GM12873 (cell line): ENCODE results near the gene CDH23.

Experiments used
- TF ChIP-seq, protein P1 (sequence below): IDR thresholded peaks from 2 replicates; pipeline ENCODE4 v1.5.1; 2012; ENCODE audit warnings: low read depth, mild to moderate bottlenecking, moderate library complexity, low read length, control low read depth; ENCODE audit not compliant: insufficient read depth; ENCODE audit errors: missing control alignments

The CDH23 gene

DNA sequence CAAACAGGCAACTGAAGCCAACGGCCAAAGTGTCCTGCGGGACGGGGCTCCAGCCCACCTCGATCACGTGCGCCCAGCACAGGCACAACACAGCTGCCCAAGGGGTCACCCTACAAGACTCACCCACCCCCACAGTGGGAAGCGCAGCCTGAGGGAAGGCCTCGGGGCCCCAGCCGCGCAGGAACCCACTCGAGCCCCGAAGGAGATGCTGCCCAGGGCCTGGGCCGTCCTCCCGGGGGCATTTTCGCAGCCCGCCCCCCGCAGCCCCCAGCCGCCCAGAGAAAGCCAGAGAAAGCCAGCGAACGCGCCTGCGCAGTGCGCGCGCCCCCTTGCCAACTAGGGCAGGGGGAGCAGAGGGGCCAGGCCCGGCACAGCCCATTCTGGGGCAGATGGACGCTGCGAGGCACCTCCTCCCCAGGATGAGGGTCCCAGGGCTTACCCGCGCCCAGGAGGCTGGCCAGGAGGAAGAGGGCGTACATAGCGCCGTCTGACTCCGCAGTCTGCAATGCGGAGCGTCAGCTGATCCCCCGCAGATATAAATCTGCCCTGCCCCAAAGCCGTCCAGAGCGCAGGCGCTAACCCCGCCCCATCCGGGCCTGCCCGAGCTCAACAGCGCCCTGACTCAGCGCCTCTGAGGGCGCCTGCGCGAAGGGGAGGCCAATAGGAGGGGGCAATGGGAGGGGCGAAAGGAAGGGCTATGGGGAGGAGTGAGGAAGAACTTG lies 454.2 kb downstream of the CDH23 start, which contains the start of gene PSAP:
TSS of gene PSAP (minus strand) at position 509 of the 722 bp plus-strand sequence. CDS start at position 479, 30 bp downstream.
- TF ChIP-seq, protein P1, sequence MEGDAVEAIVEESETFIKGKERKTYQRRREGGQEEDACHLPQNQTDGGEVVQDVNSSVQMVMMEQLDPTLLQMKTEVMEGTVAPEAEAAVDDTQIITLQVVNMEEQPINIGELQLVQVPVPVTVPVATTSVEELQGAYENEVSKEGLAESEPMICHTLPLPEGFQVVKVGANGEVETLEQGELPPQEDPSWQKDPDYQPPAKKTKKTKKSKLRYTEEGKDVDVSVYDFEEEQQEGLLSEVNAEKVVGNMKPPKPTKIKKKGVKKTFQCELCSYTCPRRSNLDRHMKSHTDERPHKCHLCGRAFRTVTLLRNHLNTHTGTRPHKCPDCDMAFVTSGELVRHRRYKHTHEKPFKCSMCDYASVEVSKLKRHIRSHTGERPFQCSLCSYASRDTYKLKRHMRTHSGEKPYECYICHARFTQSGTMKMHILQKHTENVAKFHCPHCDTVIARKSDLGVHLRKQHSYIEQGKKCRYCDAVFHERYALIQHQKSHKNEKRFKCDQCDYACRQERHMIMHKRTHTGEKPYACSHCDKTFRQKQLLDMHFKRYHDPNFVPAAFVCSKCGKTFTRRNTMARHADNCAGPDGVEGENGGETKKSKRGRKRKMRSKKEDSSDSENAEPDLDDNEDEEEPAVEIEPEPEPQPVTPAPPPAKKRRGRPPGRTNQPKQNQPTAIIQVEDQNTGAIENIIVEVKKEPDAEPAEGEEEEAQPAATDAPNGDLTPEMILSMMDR = no peak

DNA sequence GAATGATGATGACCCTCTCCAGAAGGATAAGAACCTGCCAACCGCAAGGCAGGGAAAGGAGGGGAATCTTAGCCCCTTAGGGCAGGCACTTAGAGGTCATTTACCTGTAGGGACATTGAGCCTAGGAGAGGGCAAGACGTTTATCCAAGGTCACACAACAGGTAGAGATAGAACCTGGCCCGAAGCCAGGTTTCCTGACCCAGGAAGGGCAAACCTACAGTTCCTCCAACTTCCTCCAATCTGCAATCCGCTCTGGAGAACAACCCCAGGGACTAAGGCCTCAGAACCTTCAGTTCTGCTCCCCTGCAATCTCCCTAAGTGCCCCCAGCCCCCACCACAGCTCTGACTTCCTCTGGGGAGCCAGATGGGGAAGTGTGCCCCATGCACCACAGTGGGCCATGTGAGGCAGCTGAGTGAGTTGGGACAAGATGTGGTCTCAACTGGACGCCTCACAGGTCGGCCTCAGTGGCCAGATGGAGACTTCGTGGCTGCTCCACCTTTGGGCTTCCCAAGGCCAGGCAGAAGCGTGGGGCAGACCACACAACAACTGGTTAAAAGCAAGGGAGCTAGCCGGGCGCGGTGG lies 455.7 kb downstream of the CDH23 start:
- TF ChIP-seq, protein P1 = no peak

DNA sequence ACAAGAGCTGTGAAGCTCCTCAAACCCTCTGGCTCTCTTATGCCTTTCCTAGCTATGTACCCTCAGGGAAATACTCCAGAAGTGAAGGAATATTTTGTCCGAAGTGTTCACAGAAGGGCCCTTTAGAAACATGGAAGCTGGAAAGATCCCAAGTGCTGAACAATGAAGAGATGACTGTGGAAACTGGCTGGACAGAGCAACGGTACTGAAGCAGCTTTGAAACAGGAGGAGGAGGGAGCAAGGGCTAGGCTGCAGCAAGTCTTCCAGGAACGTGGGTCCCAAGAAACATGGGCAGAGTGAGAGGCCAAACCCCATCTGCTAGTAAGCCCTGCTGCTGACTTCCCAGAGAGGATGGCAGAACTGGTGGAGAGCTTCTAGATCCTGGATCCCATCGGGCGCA lies 457.3 kb downstream of the CDH23 start:
- TF ChIP-seq, protein P1 = no peak

DNA sequence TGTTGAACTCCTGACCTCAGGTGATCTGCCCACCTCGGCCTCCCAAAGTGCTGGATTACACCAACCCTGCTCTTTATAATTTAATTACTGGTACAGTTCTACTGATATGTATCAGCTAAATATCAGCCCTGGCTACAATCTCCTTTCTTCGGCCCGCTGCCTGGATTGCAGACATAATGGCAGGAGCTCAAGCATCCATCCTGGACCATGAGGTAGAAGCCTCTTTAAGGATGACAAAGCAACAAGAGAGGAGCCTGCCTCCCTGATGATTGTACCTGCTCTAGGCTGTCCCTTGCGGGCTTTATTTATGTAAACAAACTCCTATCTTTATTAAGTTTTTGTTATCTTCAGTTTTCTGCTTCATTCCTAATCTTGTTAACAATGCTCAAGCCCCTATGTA lies 459.9 kb downstream of the CDH23 start:
- TF ChIP-seq, protein P1 = no peak

DNA sequence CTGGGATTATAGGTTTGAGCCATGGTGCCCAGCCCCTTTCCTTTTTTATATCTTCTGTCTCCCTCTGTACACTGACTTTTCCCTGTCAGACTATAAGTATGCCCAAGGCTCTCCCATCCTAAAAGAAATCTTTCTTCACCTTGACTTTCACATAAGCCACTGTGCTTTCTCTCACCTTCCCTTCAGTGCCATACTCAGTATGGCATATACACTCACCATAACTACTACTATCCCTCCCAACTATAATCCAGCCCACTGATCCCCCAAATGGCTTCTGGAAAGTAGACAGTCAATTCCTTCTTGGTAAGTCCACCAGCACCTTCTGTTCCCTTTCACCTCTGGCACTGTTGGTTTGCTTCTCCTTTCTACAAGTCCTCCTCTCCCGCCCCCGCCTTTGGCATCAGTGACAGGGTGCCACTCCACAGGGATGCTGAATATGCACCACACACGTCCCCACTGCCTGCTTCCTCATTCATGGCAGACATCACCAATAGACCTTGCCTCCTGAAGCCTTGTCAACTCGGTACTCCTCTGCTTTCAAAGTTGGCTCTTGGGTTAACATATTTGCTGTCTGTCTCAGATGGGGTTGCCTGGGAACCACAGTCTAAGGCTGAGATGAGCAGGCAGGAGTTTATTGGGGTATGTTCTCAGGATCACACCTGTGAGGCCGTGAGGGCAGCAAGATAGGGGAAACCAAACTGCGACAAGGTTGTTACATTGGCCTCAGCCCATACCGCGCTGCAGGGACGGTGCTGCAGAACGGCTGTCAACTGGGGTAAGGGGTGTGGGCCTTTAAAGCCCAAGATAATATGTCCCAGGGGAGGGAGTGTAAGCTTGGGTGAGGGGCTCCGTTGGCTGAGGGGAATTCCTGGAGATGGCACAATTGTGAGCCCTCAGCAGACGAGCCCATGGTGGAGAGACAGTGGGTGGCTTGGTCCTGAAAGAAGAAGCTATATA lies 461.5 kb downstream of the CDH23 start:
- TF ChIP-seq, protein P1 = no peak

DNA sequence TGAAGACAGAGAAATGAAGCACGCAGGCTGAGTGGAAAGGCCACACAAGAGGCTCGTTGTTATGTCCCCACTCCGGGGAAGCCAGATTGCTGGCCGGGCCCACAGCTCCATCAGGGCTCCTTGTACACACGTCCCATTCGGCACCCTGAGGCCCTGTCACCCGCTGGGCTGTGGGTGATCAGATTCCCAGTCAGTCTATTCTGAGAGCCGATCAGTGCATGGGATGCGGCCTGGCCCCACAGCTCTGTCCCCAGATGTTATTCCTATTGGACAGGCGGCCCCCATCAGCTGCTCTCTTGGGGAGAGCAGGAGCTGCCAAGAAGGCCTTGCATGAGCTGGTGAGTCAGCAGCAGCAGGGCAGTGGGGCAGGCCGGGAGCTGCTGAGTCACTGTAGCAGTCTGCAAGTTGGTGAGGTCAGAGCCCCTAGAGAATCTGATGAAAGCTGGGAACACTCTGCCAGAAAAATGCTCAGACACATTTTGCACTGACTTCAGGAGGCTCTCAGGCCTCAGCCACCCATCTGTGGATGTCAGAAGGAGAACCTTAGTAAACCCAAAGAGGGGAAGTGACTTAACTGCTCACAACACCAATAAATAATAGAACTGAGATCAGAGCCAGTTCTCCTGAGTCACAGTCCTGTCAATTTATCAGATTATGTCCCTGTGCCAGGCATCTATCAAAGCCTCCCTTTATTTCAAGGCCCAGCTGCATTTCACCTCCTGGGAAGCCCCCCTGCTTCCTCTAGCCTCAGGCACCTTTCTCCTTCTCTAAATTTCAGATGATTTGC lies 463.7 kb downstream of the CDH23 start:
- TF ChIP-seq, protein P1 = no peak
